Gastroesophageal sphincter (tissue), 3 donors: ENCODE measurements around the gene PLXNA2.

ENCODE experiments used
- CTCF ChIP-seq, 4 experiments: fragments of 200-600 bp in 2 of 4; fragments of 450-650 bp in 2 of 4; sonication (generic) in 1 of 4; IDR thresholded peaks; one replicate each; pipeline ENCODE4 v1.5.1; 2017 to 2019; ENCODE audit warnings: antibody characterized with exemption in 4 of 4, mild to moderate bottlenecking in 2 of 4, moderate library complexity in 2 of 4
- EP300 ChIP-seq: sonication (generic); formaldehyde crosslinking; IDR thresholded peaks from one replicate; pipeline ENCODE4 v1.6.1; 2017; ENCODE audit warnings: antibody characterized with exemption, mild to moderate bottlenecking
- POLR2A ChIP-seq, 2 donors: fragments of 450-650 bp; IDR thresholded peaks; one replicate each; pipeline ENCODE4 v1.6.1; 2017; ENCODE audit warnings: antibody characterized with exemption in 2 of 2, mild to moderate bottlenecking in 2 of 2, moderate library complexity in 1 of 2
- POLR2AphosphoS5 ChIP-seq: sonication (generic); formaldehyde crosslinking; IDR thresholded peaks from one replicate; pipeline ENCODE4 v1.6.1; 2017; ENCODE audit warnings: antibody characterized with exemption

- TF ChIP-seq CTCF (IDR thresholded peaks at IDR 0.05) (no peak), EP300 (no peak), POLR2A (IDR thresholded peaks at IDR 0.05) (no peak), POLR2AphosphoS5 (no peak)
Observed at GRCh38 chr1:208151728-208152598, 92.2 kb downstream of the PLXNA2 start.
